Stimulated activated CD4-positive, alpha-beta T cell treated with anti-CD3 and anti-CD28 coated beads, Interleukin-4, amount 100 ng/mL, for 24 hours (primary cell): ENCODE results near the gene SIAH1.
A peak's percentile ranks its signal among the peaks of the same experiment; 100 is the strongest.
"Not testable (repeated sequence)": the region's sequence is repeated elsewhere in the genome, so short reads cannot be mapped to it uniquely, and the experiment has no call there.

Experiments used
- DNase-seq: peaks from one replicate; pipeline ENCODE4 v3.0.0-alpha.2; 2020

The SIAH1 gene

DNA sequence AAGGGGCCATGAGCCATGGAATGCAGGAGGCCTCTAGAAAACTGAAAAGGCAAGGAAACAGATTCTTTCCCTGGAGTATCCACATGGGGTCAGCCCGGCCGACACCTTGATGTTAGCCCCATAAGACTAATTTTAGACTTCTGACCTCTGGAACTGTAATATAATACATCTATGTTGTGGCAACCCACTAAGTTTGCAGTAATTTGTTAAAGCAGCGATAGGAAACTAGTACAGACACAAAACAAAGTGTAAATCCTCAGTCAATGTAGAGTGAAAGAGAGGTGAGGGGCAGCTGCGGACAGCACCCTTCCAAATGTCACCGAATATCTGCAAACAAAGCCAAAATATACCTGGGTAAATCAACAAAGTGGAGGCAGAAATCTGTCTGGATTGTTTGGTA lies 7.2 kb upstream of the SIAH1 start:
- no peak for DNase-seq

DNA sequence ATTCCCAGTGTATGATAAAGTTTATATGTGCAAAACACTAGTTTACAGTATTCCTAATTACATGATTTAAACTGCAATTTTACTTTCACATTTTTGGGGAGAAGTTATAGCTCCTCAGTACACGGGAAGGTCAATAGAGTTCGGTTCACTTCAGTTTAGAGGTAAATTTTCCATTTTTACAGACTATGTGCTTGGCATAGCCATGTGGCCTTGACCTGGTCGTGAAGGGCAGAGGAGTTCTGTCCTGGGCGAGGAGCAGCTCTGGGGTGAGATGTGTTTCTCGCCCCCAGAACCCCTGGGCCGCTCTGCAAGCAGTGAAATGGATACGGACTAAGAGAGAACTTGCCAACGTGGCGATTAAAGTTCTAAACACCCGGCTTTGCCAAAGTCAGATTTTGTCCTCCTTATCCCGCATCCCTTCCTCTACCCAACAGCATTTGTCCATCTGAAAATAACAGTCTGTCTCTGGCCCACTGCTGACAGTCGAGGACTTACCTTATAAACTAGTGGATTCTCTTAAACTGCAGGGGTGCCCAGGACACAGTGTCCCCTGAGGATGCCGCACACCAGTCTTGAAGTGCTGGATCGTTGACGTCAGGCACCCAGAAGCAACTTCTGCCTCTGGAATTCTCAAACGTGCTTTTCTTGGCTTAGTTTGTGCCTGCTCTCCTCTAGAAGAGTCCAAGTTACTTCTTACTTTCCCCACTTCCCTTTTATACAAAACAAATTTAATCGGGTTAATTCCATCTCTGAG lies 1.5 kb upstream of the SIAH1 start:
- DNase-seq = no peak

DNA sequence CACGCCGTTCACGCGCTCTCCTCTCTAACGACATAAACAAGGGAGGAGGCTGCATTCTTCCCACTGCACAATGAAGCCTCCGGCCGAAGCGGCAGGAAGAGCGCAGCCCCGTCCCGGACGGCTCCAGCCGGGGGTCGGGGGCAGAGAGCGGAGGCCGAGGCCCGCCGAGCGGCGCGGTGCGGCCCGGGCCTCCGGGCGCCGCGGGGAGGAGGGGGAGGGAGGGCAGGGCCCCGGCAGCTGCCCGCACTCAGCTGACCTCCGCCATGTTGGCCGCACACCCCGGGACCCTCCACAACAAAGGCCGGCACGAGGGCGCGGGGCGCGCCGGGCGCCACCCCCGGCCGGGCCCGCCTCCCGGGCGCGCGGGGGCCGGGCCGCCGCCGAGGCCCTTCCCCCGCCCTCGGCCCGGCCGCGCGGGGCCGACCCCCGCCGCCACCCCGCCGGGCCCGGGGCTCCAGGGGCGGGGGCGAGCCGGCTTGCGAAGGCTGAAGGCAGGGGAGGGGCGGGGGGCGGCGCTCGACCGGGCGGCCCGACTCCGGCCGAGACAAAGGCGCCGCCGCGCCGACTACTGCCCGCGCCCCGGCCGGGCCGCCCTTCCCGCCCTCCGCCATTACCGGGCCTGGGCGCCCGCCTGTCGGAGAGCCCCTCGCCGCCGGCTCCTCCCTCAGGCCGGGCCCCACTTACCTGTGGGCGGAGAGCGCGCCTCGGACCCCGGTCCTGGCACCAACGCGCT lies 527 bp downstream of the SIAH1 start:
- DNase-seq = peak; percentile 17

DNA sequence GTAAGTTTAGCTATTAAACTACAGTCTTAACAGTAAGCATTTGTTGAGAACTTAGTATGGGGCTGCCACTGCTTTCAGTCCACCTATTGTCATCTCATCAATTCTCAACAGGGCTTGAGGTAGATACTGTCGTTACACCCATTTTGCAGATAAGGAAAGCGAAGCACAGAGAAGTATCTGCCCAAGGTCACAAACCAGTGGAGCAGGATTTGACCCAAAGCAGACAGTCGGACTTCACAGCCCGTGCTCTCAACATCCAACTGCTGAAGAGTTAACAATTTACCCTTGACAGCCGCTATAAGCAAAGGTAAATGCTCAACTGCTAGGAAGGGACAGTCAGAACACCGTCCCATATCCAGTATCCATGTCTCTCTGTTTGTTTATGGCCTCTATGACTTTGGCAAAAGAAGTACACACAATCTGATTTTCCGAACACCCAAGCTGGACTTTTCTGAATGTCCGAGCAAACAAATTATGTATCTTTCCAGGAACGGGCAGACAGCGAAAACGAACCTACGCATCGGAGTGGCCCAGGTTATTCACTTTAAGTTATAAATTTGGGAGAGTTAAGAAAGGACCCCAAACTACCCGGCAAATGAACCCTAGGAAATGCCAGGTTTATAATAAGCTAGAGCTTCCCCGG lies 1.2 kb downstream of the SIAH1 start:
- DNase-seq = no peak

- DNase-seq = no peak
Measured at GRCh38 chr16:48383009-48383876, 2.0 kb downstream of the SIAH1 start.

DNA sequence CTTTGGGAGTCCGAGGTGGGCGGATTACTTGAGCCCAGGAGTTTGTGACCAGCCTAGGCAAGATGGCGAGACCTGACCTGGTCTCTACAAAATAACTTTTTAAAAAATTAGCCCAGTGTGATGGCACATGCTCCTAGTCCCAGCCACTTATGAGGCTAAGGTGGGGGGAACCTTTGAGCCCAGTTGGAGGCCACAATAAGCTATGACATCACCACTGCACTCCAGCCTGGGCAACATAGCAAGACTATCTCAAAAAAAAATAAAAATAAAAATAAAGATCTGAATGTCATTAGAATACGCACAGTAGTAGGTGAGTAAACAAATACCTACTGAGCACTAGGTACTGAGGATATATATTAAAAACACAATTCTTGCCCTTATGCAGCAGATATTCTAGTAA lies 3.1 kb downstream of the SIAH1 start:
- DNase-seq = no peak

- no peak for DNase-seq
Measured at GRCh38 chr16:48381201-48381600, 4.0 kb downstream of the SIAH1 start.

DNA sequence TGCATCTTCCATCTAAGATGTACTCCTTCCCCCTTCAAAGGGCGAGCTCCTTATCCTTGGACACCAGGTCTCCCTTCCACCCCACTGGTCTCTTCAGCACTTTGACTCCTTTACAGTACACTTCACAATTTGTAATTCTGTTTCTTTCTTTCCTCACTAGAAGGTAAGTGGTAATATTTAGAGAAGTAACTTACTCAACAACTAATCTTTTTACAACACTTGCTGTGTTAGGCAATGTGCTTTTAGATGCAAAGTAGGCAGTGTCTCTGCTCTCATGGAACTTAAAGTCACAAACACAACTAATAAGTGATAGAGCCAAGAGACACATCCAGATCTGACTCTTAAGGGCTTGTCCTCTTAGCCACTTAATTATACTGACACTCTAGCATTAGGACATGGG lies 6.4 kb downstream of the SIAH1 start:
- DNase-seq = no peak

GRCh38 chr16:48378276-48378675 lies 6.9 kb downstream of the SIAH1 start:
- DNase-seq = no peak

GRCh38 chr16:48377301-48377700 lies 7.9 kb downstream of the SIAH1 start:
- not testable (repeated sequence) for DNase-seq

GRCh38 chr16:48374255-48374654 lies 11.0 kb downstream of the SIAH1 start:
- no peak for DNase-seq

DNA sequence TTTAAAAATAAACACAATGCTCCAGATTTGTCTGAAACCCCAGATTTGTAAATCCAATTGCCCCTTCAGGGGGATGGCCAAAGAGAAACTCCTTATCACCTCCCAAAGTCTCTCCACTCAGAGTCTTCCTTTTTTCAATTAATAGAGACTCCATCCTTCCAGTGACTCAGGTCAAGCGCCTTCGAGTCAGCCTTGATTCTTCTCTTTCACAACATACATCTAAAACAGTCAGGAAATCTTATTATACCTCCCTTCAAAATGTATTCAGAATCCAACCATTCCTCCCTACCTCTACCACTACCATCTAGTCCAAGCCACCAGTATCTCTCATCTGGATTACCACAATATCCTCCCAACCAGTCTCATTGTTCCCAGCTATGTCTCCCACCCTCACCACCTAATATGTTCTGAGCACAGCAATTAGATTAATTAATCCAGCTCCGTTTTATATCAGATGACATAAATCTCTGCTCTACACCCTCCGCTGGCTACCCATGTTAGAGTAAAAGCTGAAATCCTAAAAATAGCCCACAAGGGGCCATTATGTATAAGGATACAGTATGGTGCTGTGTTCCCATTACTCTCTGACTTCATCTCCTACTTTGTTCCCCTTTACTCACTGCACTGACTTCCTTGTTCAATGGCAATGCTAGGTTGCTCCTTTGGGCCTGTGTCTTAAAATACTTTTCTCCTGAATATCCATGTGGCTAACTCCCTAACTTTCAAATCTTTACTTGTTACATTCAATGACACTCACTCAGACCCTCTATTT lies 11.8 kb downstream of the SIAH1 start:
- DNase-seq = no peak

GRCh38 chr16:48372744-48373143 lies 12.5 kb downstream of the SIAH1 start:
- DNase-seq = no peak

DNA sequence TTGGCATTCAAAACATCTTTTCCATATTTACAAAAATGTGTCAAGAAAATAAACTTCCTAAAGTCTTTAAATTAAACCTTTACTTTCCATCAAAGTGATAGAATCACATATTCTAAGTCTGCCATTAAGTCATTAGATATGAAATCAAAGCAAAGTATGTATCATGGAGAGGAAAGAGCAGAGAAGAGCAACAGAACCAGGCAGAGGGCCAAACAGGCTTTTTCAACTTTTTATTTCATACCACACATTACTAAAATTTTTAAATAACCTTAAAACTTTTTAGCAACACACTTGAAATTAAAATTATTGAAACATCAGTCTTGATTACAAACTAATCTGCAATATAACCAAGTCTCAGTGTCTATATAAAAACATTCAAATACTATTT lies 13.8 kb downstream of the SIAH1 start:
- DNase-seq = no peak

- DNase-seq = not testable (repeated sequence)
Measured at GRCh38 chr16:48370668-48371392, 14.4 kb downstream of the SIAH1 start.

GRCh38 chr16:48370229-48370628 lies 15.0 kb downstream of the SIAH1 start:
- DNase-seq = no peak

- DNase-seq = no peak
Measured at GRCh38 chr16:48369765-48370164, 15.4 kb downstream of the SIAH1 start.

GRCh38 chr16:48367441-48368049 lies 17.7 kb downstream of the SIAH1 start:
- no peak for DNase-seq

DNA sequence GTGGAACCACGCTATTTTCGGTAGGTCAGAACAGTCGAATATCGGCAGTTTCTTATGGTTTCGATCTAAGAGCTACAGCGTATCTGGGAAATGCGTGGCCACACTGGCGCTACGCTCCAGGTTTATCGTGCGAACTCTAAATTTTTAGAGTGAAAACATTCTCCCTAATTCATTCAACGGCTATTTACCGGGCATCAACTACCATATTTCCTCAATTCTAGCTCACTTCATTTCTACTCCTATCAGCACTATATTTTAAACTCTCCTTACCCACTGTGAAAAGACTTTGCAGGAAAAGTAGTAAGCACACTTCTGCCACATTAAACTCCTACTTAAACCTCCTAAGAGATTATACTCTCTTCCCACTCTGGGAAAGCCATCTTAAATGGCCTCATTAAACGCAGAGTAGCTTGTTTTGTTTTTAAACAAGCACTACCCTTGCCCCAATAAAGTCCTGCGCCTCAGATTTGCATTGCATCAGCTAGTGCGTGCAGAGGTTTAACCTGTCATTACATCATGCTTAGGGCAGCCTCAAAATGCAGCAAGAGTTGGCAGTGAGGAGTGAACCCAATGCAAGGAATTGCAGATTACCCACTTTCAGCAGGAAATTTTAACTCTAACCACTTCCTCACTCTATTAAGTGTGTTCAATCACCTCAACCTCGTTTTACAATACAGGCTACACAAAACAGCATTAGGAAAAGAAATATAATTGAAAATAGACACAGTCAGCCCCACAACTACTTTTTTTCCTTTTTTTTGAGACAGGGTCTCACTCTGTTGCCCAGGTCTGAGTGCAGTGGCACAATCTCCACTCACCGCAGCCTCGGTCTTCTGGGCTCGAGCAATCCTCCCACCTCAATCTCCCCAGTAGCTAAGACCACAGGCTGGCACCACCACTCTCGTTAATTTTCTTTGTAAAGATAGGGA lies 18.8 kb downstream of the SIAH1 start:
- DNase-seq = peak; percentile 62

DNA sequence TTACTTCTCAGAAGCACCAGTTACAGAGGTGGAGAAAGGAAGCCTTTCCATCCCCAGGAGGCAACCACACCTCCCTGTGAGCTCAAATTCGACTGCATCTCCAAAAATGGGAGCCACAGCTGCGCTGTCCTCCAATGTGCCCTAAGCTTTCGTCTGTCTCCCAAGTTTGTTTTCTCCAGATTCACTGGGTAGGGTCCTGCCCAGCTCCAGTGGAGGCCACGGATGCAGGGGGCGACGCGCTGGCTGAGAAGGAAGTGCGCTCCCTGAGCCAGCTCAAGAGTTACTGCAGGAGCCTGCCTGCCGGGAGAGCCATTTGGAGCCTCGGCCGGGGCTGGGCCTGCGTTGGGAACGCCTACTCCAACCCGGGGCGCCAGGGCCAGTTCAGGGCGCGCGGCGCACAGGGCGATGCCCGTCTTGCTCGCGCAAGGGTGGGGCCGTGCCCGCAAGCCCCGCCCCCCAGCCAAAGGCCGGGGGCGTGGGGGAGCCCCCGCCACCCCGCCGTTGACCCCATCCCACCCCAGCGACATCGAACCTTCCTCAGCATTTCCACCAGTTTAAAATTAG lies 19.5 kb downstream of the SIAH1 start:
- DNase-seq = peak; percentile 78
